KMS-11 (cell line): ENCODE measurements around the gene SLC7A8.
"Not testable (repeated sequence)": the region's sequence is repeated elsewhere in the genome, so short reads cannot be mapped to it uniquely, and the experiment has no call there.

Source experiments
- H2AFZ ChIP-seq: fragments of 200-600 bp; sonication (generic); 2 replicates; pipeline ENCODE4 v1.6.1; 2016; ENCODE audit warnings: antibody characterized with exemption, mixed run types, low read depth
- H3K27ac ChIP-seq: fragments of 200-600 bp; sonication (generic); 2 replicates; pipeline ENCODE4 v1.6.1; 2016; ENCODE audit warnings: mild to moderate bottlenecking, mixed run types
- H3K27me3 ChIP-seq: fragments of 200-600 bp; sonication (generic); 2 replicates; pipeline ENCODE4 v1.6.1; 2017; ENCODE audit warnings: mild to moderate bottlenecking, low read depth, mixed run types, moderate library complexity; ENCODE audit not compliant: insufficient read depth
- H3K36me3 ChIP-seq: fragments of 200-600 bp; sonication (generic); 2 replicates; pipeline ENCODE4 v1.6.1; 2017; ENCODE audit warnings: mild to moderate bottlenecking, mixed run types; ENCODE audit not compliant: insufficient read depth
- H3K4me1 ChIP-seq: fragments of 200-600 bp; sonication (generic); 2 replicates; pipeline ENCODE4 v1.6.1; 2016; ENCODE audit warnings: mild to moderate bottlenecking, low read depth, mixed run types; ENCODE audit not compliant: poor library complexity, severe bottlenecking
- H3K4me2 ChIP-seq: fragments of 200-600 bp; sonication (generic); 2 replicates; pipeline ENCODE4 v1.7.0; 2016; ENCODE audit warnings: mild to moderate bottlenecking, mixed run types
- H3K4me3 ChIP-seq: fragments of 200-600 bp; sonication (generic); IDR thresholded peaks from 2 replicates; pipeline ENCODE4 v1.6.1; 2017; ENCODE audit warnings: low read depth, low read length, mixed read lengths; ENCODE audit not compliant: insufficient read depth
- H3K79me2 ChIP-seq: fragments of 200-600 bp; sonication (generic); 2 replicates; pipeline ENCODE4 v1.6.1; 2016; ENCODE audit warnings: low read depth, mixed run types; ENCODE audit not compliant: insufficient read depth
- H3K9ac ChIP-seq: fragments of 200-600 bp; sonication (generic); 2 replicates; pipeline ENCODE4 v1.6.1; 2016; ENCODE audit warnings: mild to moderate bottlenecking, mixed run types
- H4K20me1 ChIP-seq: fragments of 200-600 bp; sonication (generic); 2 replicates; pipeline ENCODE4 v1.6.1; 2016; ENCODE audit warnings: mild to moderate bottlenecking, mixed run types; ENCODE audit not compliant: insufficient read depth
- CTCF ChIP-seq: fragments of 200-600 bp; sonication (generic); conservative IDR thresholded peaks from 2 replicates; pipeline ENCODE4 v1.6.1; 2017; ENCODE audit warnings: low read depth, mild to moderate bottlenecking, antibody characterized with exemption, low read length, moderate library complexity, mixed read lengths

The SLC7A8 gene

GRCh38 chr14:23110579-23111365, 72.7 kb downstream of the SLC7A8 start:
- Histone ChIP-seq H2AFZ (no peak overlapping the region), H3K27me3 (no peaks in the 10 kb centered on the region), H4K20me1 (no peaks in the 10 kb centered on the region), H3K27ac (no peak overlapping the region), H3K4me3 (no peak overlapping the region), H3K9ac (no peak overlapping the region), H3K4me1 (peaks cover 13% of the 10 kb centered on the region), H3K36me3 (no peaks in the 10 kb centered on the region), H3K79me2 (no peaks in the 10 kb centered on the region), H3K4me2 (no peak overlapping the region)
- no peak for TF ChIP-seq CTCF

- H3K4me3 ChIP-seq, result no peak overlapping the region
- no peaks in the 10 kb centered on the region for H3K79me2 ChIP-seq
- H3K27me3 ChIP-seq, result no peaks in the 10 kb centered on the region
- H3K27ac ChIP-seq, result no peak overlapping the region
- no peak overlapping the region for H2AFZ ChIP-seq
- H3K36me3 ChIP-seq, result no peaks in the 10 kb centered on the region
- TF ChIP-seq CTCF, result no peak
- no peaks in the 10 kb centered on the region for H4K20me1 ChIP-seq
- H3K9ac ChIP-seq, result no peak overlapping the region
- H3K4me1 ChIP-seq, result peaks cover 17% of the 10 kb centered on the region
- H3K4me2 ChIP-seq, result no peak overlapping the region
These were observed 73.7 kb downstream of the SLC7A8 start for GRCh38 chr14:23109769-23110168.

GRCh38 chr14:23108169-23108568, 75.3 kb downstream of the SLC7A8 start:
- H3K4me2 ChIP-seq, H3K27ac ChIP-seq, H3K9ac ChIP-seq, H3K36me3 ChIP-seq, H3K27me3 ChIP-seq, H3K79me2 ChIP-seq, H4K20me1 ChIP-seq, H2AFZ ChIP-seq, H3K4me3 ChIP-seq: not testable (repeated sequence)
- H3K4me1 ChIP-seq, result peaks cover 17% of the 10 kb centered on the region

- peaks cover 17% of the 10 kb centered on the region for H3K4me1 ChIP-seq
- not testable (repeated sequence) for H3K4me2 ChIP-seq, H4K20me1 ChIP-seq, H2AFZ ChIP-seq, H3K36me3 ChIP-seq, H3K9ac ChIP-seq, H3K4me3 ChIP-seq, H3K27ac ChIP-seq, H3K79me2 ChIP-seq, H3K27me3 ChIP-seq
These were observed 75.8 kb downstream of the SLC7A8 start for GRCh38 chr14:23107620-23108019.

- no peak overlapping the region for H3K27ac ChIP-seq
- H4K20me1 ChIP-seq, result no peaks in the 10 kb centered on the region
- no peak overlapping the region for H3K4me3 ChIP-seq
- H3K36me3 ChIP-seq, result no peaks in the 10 kb centered on the region
- H3K9ac ChIP-seq, result no peak overlapping the region
- H3K79me2 ChIP-seq, result no peaks in the 10 kb centered on the region
- TF ChIP-seq CTCF, result no peak
- H3K4me2 ChIP-seq, result peak overlapping the region; percentile 48; the same call in 1 of the 2 replicates
- H3K4me1 ChIP-seq, result peaks cover 17% of the 10 kb centered on the region
- no peak overlapping the region for H2AFZ ChIP-seq
- no peaks in the 10 kb centered on the region for H3K27me3 ChIP-seq
These were observed 76.8 kb downstream of the SLC7A8 start for GRCh38 chr14:23106747-23107045.
